DOHH2 (cell line): ENCODE results near the gene SH3RF3.

ENCODE experiments used
- EZH2phosphoT487 ChIP-seq: fragments of 200-600 bp; sonication (generic); IDR thresholded peaks from 2 replicates; pipeline ENCODE4 v1.6.1; 2017; ENCODE audit warnings: borderline replicate concordance, mild to moderate bottlenecking, antibody characterized with exemption, low read length, moderate library complexity, mixed read lengths
- TF ChIP-seq, protein P1 (sequence below): fragments of 200-600 bp; sonication (generic); IDR thresholded peaks from one replicate; pipeline ENCODE4 v1.5.1; 2014; ENCODE audit warnings: antibody characterized with exemption, mild to moderate bottlenecking, low read depth, low read length; ENCODE audit not compliant: poor library complexity, severe bottlenecking

- TF ChIP-seq, protein P1, sequence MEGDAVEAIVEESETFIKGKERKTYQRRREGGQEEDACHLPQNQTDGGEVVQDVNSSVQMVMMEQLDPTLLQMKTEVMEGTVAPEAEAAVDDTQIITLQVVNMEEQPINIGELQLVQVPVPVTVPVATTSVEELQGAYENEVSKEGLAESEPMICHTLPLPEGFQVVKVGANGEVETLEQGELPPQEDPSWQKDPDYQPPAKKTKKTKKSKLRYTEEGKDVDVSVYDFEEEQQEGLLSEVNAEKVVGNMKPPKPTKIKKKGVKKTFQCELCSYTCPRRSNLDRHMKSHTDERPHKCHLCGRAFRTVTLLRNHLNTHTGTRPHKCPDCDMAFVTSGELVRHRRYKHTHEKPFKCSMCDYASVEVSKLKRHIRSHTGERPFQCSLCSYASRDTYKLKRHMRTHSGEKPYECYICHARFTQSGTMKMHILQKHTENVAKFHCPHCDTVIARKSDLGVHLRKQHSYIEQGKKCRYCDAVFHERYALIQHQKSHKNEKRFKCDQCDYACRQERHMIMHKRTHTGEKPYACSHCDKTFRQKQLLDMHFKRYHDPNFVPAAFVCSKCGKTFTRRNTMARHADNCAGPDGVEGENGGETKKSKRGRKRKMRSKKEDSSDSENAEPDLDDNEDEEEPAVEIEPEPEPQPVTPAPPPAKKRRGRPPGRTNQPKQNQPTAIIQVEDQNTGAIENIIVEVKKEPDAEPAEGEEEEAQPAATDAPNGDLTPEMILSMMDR = no peak
- TF ChIP-seq EZH2phosphoT487 = no peak
Observed at GRCh38 chr2:109175350-109175678, 46.3 kb downstream of the SH3RF3 start.
